Fibroblast of lung (primary cell): ENCODE results near the gene IL17RA. TPM values are rescaled to one million over a fixed set of nuclear protein-coding genes. Genes with fewer than 3 reads are reported as not detected.

Source experiments
- DNase-seq, 2 donors: peaks; one replicate each; pipeline versions ENCODE4 v3.0.0 to v3.0.0-alpha.2; 2010; ENCODE audit warnings: low read depth in 2 of 2
- H2AFZ ChIP-seq: 2 replicates; pipeline ENCODE4 v1.5.1; 2012; ENCODE audit warnings: low read length, control low read depth, inconsistent platforms
- H3K27ac ChIP-seq: 2 replicates; pipeline ENCODE4 v1.5.1; 2011; ENCODE audit warnings: low read length, control low read depth; ENCODE audit not compliant: insufficient read depth
- H3K27me3 ChIP-seq: 2 replicates; pipeline ENCODE4 v1.5.1; 2011; ENCODE audit warnings: mild to moderate bottlenecking, low read length; ENCODE audit not compliant: control insufficient read depth, insufficient read depth
- H3K36me3 ChIP-seq: 2 replicates; pipeline ENCODE4 v1.5.1; 2011; ENCODE audit warnings: low read length; ENCODE audit not compliant: control insufficient read depth, insufficient read depth
- H3K4me1 ChIP-seq: 2 replicates; pipeline ENCODE4 v1.5.1; 2011; ENCODE audit warnings: low read length; ENCODE audit not compliant: control insufficient read depth, insufficient read depth; ENCODE audit errors: extremely low read depth
- H3K4me2 ChIP-seq: 2 replicates; pipeline ENCODE4 v1.5.1; 2011; ENCODE audit warnings: low read length, control low read depth; ENCODE audit not compliant: insufficient read depth; ENCODE audit errors: extremely low read depth
- H3K4me3 ChIP-seq, 4 experiments: fragments of 200-600 bp in 1 of 4; sonication (generic) in 1 of 4; replicated peaks in 1 of 4; 2 replicates each; pipeline ENCODE4 v1.5.1; 2011 to 2016; ENCODE audit warnings: low read length in 4 of 4, low read depth in 3 of 4, mild to moderate bottlenecking in 3 of 4, control low read depth in 2 of 4, inconsistent platforms in 1 of 4, mixed read lengths in 1 of 4; ENCODE audit not compliant: insufficient read depth in 1 of 4; ENCODE audit errors: control extremely low read depth in 1 of 4
- H3K79me2 ChIP-seq: 2 replicates; pipeline ENCODE4 v1.5.1; 2012; ENCODE audit warnings: mild to moderate bottlenecking, low read length, inconsistent platforms; ENCODE audit not compliant: control insufficient read depth, insufficient read depth
- H3K9ac ChIP-seq: 2 replicates; pipeline ENCODE4 v1.5.1; 2011; ENCODE audit warnings: mild to moderate bottlenecking, low read length, control low read depth; ENCODE audit not compliant: insufficient read depth
- H3K9me3 ChIP-seq: 2 replicates; pipeline ENCODE4 v1.5.1; 2012; ENCODE audit warnings: low read depth, low read length; ENCODE audit not compliant: control insufficient read depth, insufficient read depth
- H4K20me1 ChIP-seq: 2 replicates; pipeline ENCODE4 v1.5.1; 2011; ENCODE audit warnings: low read length; ENCODE audit not compliant: control insufficient read depth, insufficient read depth; ENCODE audit errors: extremely low read depth
- EZH2 ChIP-seq: IDR thresholded peaks from 2 replicates; pipeline ENCODE4 v1.5.1; 2012; ENCODE audit warnings: low read length, control low read depth, mild to moderate bottlenecking; ENCODE audit errors: missing control alignments
- polyA plus RNA-seq, 2 donors: library from polyadenylated mRNA; depleted of rRNA in 1 of 2; stranded (reverse) in 1 of 2; unstranded in 1 of 2; fragments of >200 nt; gene quantifications; 2 replicates each; pipeline ENCODE4 v1.2.1, GENCODE V29; 2011 to 2012; ENCODE audit warnings: missing spikeins in 1 of 2
- total RNA-seq: library from RNA; depleted of rRNA; stranded (reverse); fragments of >200 nt; gene quantifications from 2 replicates; pipeline ENCODE4 v1.2.1, GENCODE V29; 2014
- TF ChIP-seq, protein P1 (sequence below), 2 donors: IDR thresholded peaks in 1 of 2; conservative IDR thresholded peaks in 1 of 2; 1 replicate in 1 of 2; 2 replicates in 1 of 2; pipeline ENCODE4 v1.5.1; 2011 to 2012; ENCODE audit warnings: low read length in 2 of 2, control low read depth in 1 of 2, inconsistent platforms in 1 of 2, low read depth in 1 of 2, mild to moderate bottlenecking in 1 of 2

IL17RA gene
- total and polyA plus RNA-seq, 2 donors (not counting 1 experiment from before 2014, with no cell fraction given) = 5.3 to 7.1 TPM

DNA sequence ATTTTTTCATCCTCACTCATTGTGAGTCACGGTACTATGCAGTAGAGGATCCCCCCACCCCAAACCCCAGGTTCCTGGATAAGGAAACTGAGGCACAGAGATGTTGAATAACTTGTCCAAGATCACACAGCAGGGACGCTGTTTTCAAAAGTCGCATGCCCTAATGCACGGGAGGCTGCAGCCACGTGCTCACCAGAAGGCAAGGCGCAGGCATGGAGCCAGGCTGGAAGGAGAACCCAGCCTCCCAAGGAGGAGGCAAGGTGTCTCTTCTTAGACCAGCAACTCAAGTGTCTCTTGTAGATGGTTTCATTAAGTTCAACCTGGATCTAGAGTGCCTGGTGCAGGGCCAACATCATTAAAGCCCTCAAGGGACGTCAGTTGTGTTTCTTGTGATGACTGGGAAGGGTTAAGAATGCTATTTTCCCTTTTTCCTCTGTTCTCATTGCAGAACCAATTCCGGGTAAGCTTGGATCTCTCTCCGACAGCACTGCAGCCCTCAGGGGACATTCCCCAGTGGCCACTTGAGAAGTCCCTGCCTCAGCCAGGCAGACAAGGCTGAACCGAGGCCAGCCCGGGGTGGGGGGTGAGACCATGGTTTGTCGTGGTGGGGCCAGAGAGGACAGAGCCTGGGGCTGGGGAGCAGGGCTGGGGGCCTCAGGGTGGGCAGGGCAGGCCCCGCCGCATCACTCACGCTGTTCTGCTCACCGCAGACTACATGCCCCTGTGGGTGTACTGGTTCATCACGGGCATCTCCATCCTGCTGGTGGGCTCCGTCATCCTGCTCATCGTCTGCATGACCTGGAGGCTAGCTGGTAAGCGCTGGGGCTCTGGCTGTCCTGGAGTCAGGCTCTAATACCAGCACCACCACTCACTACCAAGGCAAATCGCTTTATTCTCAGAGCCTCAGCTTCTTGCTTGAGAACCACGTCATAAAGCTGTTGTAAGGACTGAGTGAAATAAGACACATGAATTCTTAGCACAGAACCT, 20.6 kb downstream of the IL17RA start:
- Histone ChIP-seq H3K4me3 (no peak overlapping the region), H2AFZ (no peak overlapping the region), H3K9me3 (no peaks in the 10 kb centered on the region), H3K9ac (no peak overlapping the region), H3K4me1 (no peaks in the 10 kb centered on the region), H3K36me3 (peaks cover 18% of the 10 kb centered on the region), H3K27me3 (no peaks in the 10 kb centered on the region), H3K27ac (no peak overlapping the region), H4K20me1 (no peaks in the 10 kb centered on the region), H3K4me2 (no peak overlapping the region), H3K79me2 (no peaks in the 10 kb centered on the region)
- TF ChIP-seq EZH2 = no peak
- TF ChIP-seq, protein P1, sequence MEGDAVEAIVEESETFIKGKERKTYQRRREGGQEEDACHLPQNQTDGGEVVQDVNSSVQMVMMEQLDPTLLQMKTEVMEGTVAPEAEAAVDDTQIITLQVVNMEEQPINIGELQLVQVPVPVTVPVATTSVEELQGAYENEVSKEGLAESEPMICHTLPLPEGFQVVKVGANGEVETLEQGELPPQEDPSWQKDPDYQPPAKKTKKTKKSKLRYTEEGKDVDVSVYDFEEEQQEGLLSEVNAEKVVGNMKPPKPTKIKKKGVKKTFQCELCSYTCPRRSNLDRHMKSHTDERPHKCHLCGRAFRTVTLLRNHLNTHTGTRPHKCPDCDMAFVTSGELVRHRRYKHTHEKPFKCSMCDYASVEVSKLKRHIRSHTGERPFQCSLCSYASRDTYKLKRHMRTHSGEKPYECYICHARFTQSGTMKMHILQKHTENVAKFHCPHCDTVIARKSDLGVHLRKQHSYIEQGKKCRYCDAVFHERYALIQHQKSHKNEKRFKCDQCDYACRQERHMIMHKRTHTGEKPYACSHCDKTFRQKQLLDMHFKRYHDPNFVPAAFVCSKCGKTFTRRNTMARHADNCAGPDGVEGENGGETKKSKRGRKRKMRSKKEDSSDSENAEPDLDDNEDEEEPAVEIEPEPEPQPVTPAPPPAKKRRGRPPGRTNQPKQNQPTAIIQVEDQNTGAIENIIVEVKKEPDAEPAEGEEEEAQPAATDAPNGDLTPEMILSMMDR (conservative IDR thresholded peaks at IDR 0.05 in 1 of 2, IDR thresholded peaks at IDR 0.05 in 1 of 2; ENCODE audit: low read depth in 1 of 2, low read length in 2 of 2) = no peak
- no peak for DNase-seq

DNA sequence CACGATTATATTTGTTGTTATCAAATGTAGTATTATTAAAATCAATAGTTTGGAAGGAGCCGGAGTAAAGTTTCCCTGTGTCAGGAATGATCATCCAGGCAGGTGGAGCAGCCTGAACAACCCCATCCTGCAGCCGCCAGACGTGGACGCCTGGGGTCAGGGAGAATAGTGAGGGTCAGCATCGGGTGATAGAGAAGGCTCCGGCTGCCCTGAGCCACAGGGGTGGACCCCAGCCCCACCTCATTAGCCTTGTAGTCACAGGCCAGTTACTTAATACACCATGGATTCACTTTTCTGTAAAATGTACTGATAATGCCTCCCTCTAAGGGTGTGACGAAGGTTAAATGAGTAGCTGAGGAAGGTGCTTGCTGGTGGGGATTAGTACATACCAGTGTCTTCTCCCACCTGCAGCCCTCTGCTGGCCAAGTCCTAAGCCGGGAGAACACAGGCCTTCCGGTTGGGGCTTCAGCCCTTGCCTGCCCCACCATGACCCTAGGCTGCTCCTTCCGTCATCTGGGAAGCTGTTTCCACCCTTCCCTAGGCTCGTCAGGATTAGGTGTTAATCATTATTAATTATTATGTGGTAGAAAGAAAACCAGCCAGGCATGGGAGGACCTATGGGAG, 21.5 kb downstream of the IL17RA start:
- Histone ChIP-seq H3K36me3 (peaks cover 17% of the 10 kb centered on the region), H4K20me1 (no peaks in the 10 kb centered on the region), H2AFZ (no peak overlapping the region), H3K27me3 (no peaks in the 10 kb centered on the region), H3K9me3 (no peaks in the 10 kb centered on the region), H3K4me2 (no peak overlapping the region), H3K4me3 (no peak overlapping the region), H3K9ac (no peak overlapping the region), H3K79me2 (no peaks in the 10 kb centered on the region), H3K4me1 (no peaks in the 10 kb centered on the region), H3K27ac (no peak overlapping the region)
- no peak for TF ChIP-seq EZH2
- TF ChIP-seq, protein P1 (conservative IDR thresholded peaks at IDR 0.05 in 1 of 2, IDR thresholded peaks at IDR 0.05 in 1 of 2; ENCODE audit: low read depth in 1 of 2, low read length in 2 of 2) = no peak
- no peak for DNase-seq

DNA sequence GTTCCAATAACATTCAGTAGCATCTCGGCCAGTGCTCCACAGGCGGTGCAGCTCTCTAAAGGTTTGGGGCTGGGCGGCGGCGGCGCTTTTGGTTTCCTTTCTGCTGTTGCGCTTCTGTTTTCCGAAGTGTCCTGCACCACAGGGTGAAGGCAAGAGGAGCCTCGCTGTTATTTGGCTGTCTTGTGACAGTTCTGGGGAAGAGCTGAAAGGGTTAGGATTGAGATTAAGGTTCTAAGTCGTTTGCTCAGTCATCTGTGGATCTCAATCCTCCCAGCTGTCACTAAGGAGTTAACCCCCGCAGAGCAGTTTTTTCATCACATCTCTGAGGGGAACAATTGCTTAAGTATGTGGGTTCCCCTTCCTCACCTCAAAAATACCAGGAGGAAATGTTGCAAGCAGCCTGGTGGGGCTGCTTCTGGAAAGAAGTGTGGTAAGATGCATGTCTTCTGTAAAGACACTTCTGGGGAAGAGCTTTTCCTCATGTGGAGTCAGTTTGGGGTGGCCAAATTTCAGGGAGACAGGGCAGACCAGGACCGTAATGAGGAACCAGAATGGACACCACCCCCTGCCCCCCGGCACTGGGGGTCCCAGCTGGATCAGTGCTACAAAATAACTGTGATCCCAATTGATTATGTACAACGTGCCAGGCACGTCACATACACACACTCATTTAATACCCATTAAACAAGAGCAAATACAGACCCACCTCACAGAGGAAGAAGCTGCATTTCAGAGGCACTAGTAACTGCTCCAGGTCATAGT, 22.2 kb downstream of the IL17RA start:
- H3K4me1 ChIP-seq = no peaks in the 10 kb centered on the region
- no peak overlapping the region for H3K4me2 ChIP-seq
- DNase-seq = no peak
- H3K36me3 ChIP-seq = peaks cover 14% of the 10 kb centered on the region
- no peak overlapping the region for H3K4me3 ChIP-seq
- no peaks in the 10 kb centered on the region for H3K27me3 ChIP-seq
- no peak overlapping the region for H3K9ac ChIP-seq
- H2AFZ ChIP-seq = no peak overlapping the region
- H3K79me2 ChIP-seq = no peaks in the 10 kb centered on the region
- H4K20me1 ChIP-seq = no peaks in the 10 kb centered on the region
- TF ChIP-seq, protein P1 (conservative IDR thresholded peaks at IDR 0.05 in 1 of 2, IDR thresholded peaks at IDR 0.05 in 1 of 2; ENCODE audit: low read depth in 1 of 2, low read length in 2 of 2) = no peak
- no peak for TF ChIP-seq EZH2
- H3K27ac ChIP-seq = no peak overlapping the region
- no peaks in the 10 kb centered on the region for H3K9me3 ChIP-seq
